ENCODE measurements around the gene DCHS1.

DNA sequence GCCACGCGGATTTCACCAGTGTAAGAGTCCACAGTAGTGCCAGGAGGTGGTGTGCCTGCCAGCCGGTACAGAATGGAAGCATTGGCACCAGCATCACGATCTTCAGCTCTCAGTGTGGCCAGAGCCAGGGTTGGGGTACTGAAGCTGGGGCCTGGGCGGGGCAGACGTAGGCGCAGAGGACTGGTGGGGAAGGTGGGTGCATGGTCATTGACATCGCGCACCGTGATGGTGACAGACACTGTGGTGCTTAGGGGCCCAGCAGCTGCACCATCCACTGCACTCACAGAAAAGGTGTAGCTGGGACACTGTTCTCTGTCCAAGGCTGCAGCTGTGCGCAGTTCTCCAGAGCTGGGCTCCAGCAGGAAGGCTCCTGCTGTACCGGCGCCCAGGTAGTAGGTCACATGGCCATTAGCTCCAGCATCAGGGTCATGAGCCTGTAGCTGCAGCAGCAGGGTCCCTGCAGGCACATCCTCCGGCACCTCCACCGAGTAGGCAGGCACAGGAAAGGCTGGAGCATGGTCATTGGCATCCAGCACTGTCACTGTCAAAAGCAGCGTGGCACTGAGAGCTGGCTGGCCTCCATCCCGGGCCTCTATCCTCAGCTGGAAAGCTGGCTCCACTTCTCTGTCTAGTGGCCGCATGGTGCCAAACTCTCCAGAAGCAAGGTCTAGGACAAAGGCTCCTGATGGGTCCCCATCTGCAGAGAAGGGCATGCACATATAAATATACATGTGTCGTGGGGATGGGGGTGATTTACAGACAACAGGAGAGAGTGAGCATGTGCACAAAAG lies 28.4 kb downstream of the DCHS1 start:
- TF ChIP-seq, protein P1, sequence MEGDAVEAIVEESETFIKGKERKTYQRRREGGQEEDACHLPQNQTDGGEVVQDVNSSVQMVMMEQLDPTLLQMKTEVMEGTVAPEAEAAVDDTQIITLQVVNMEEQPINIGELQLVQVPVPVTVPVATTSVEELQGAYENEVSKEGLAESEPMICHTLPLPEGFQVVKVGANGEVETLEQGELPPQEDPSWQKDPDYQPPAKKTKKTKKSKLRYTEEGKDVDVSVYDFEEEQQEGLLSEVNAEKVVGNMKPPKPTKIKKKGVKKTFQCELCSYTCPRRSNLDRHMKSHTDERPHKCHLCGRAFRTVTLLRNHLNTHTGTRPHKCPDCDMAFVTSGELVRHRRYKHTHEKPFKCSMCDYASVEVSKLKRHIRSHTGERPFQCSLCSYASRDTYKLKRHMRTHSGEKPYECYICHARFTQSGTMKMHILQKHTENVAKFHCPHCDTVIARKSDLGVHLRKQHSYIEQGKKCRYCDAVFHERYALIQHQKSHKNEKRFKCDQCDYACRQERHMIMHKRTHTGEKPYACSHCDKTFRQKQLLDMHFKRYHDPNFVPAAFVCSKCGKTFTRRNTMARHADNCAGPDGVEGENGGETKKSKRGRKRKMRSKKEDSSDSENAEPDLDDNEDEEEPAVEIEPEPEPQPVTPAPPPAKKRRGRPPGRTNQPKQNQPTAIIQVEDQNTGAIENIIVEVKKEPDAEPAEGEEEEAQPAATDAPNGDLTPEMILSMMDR (IDR thresholded peaks at IDR 0.05): no peak
- TF ChIP-seq POLR2A (IDR thresholded peaks at IDR 0.05) (no peak), EP300 (IDR thresholded peaks at IDR 0.05) (no peak), POLR2AphosphoS5 (IDR thresholded peaks at IDR 0.05) (no peak)
